Karpas-422 (cell line): ENCODE data around the gene CTXN1. TPM values are rescaled to one million over a fixed set of nuclear protein-coding genes. Genes with fewer than 3 reads are reported as not detected.
A peak's percentile ranks its signal among the peaks of the same experiment; 100 is the strongest.
"Not testable (repeated sequence)": the region's sequence is repeated elsewhere in the genome, so short reads cannot be mapped to it uniquely, and the experiment has no call there.

Experiments
- DNase-seq: peaks from one replicate; pipeline ENCODE4 v3.0.0-alpha.2; 2015
- H2AFZ ChIP-seq: fragments of 200-600 bp; sonication (generic); 2 replicates; pipeline ENCODE4 v1.6.1; 2014; ENCODE audit warnings: antibody characterized with exemption, low read length, mixed read lengths
- H3K27ac ChIP-seq: fragments of 200-600 bp; sonication (generic); 2 replicates; pipeline ENCODE4 v1.5.1; 2014; ENCODE audit warnings: mild to moderate bottlenecking, low read length, moderate library complexity
- H3K27me3 ChIP-seq: fragments of 200-600 bp; sonication (generic); 2 replicates; pipeline ENCODE4 v1.6.1; 2014; ENCODE audit warnings: low read length, mixed read lengths
- H3K36me3 ChIP-seq: fragments of 200-600 bp; sonication (generic); 2 replicates; pipeline ENCODE4 v1.6.1; 2014; ENCODE audit warnings: low read length, mixed read lengths; ENCODE audit not compliant: insufficient read depth
- H3K4me1 ChIP-seq: fragments of 200-600 bp; sonication (generic); 2 replicates; pipeline ENCODE4 v1.6.1; 2014; ENCODE audit warnings: mild to moderate bottlenecking, low read length, mixed read lengths
- H3K4me2 ChIP-seq: fragments of 200-600 bp; sonication (generic); 2 replicates; pipeline ENCODE4 v1.6.1; 2014; ENCODE audit warnings: low read length, low read depth, mild to moderate bottlenecking; ENCODE audit not compliant: poor library complexity, severe bottlenecking
- H3K4me3 ChIP-seq: fragments of 200-600 bp; sonication (generic); 2 replicates; pipeline ENCODE4 v1.5.1; 2014; ENCODE audit warnings: mild to moderate bottlenecking, antibody characterized with exemption, low read length, mixed read lengths
- H3K79me2 ChIP-seq: fragments of 200-600 bp; sonication (generic); 2 replicates; pipeline ENCODE4 v1.6.1; 2014; ENCODE audit warnings: mild to moderate bottlenecking, low read length, mixed read lengths
- H3K9ac ChIP-seq: fragments of 200-600 bp; sonication (generic); 2 replicates; pipeline ENCODE4 v1.6.0; 2014; ENCODE audit warnings: low read length
- H3K9me2 ChIP-seq: fragments of 200-600 bp; sonication (generic), shearing (Covaris generic); replicated peaks from 2 replicates; pipeline ENCODE4 v1.6.0; 2014; ENCODE audit warnings: mild to moderate bottlenecking, low read length, moderate library complexity; ENCODE audit not compliant: insufficient read depth
- H3K9me3 ChIP-seq: fragments of 300-700, 200-600 bp; sonication (generic); 2 replicates; pipeline ENCODE4 v1.6.1; 2014; ENCODE audit warnings: low read length, mixed read lengths
- H4K20me1 ChIP-seq: fragments of 200-600 bp; sonication (generic); 2 replicates; pipeline ENCODE4 v1.6.1; 2014; ENCODE audit warnings: mild to moderate bottlenecking, antibody characterized with exemption, low read length, low read depth; ENCODE audit not compliant: insufficient read depth
- total RNA-seq: library from RNA; depleted of rRNA; stranded (reverse); fragments of >200 nt; shearing (Covaris generic); gene quantifications from 2 replicates; pipeline ENCODE4 v1.2.3, GENCODE V29; 2014; ENCODE audit warnings: low replicate concordance

Gene CTXN1
- total RNA-seq, 1 experiment from 2014 or later = not detected

GRCh38 chr19:7920519-7921301 is 5.2 kb downstream of the CTXN1 start:
- peak overlapping the region; percentile 87 for H3K4me3 ChIP-seq
- H3K79me2 ChIP-seq = no peaks in the 10 kb centered on the region
- H3K36me3 ChIP-seq = 0 out of 2 replicates have a peak, but pooled peaks cover 4% of the 10 kb centered on the region
- H3K9me3 ChIP-seq = no peaks in the 10 kb centered on the region
- peak; percentile 99 for DNase-seq
- peak overlapping the region; percentile 93 for H2AFZ ChIP-seq
- H4K20me1 ChIP-seq = peaks cover 36% of the 10 kb centered on the region; the same call in 1 of the 2 replicates
- peak overlapping the region; percentile 95 for H3K4me2 ChIP-seq
- H3K9ac ChIP-seq = peak overlapping the region; percentile 86
- no peaks in the 10 kb centered on the region for H3K27me3 ChIP-seq
- H3K27ac ChIP-seq = no peak overlapping the region
- no peaks in the 10 kb centered on the region for H3K9me2 ChIP-seq
- H3K4me1 ChIP-seq = peaks cover 58% of the 10 kb centered on the region

DNA sequence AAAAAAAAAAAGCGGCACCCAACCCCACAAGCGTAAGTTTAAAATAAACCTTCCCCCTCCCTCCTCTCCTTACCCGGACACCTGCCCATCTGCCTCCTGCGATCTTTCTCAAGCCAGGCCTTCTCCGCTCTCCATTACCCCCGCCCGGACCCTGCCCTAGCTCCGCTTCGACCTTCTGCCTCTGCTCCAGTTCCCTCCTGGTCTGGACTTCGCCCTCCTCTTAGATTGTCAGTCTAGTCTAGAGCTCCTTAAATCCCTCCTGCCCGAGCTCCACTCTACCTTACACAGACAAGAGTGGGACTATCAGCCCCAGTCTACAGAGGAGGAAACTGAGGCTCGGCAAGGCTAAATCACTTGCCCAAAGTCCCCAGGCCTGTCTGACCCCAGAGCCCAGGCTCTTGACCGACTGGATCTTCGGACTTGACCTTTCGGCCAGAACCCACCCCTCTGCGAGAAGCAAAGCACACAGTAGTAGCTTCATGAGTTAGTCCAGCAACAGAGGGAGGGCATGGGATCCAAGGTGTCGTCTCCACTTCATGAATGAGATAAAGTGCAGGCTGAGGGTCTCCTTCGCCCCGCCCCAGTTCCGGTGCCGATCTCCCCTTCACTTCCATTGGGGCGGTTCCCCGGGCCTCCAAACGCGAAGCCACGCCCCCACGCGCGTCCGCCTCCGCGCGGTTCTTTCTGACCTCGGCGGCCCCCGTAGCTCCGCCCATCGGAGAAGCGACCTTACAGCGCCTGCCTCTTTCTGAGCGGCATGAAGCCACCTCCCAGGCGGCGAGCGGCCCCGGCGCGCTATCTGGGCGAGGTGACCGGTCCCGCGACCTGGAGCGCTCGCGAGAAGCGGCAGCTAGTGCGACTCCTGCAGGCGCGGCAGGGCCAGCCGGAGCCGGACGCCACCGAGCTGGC is 6.1 kb downstream of the CTXN1 start, which contains the start of gene SNAPC2:
Gene SNAPC2, plus strand, starts transcription at position 729 of the 909 bp plus-strand sequence. Its CDS starts 29 bp downstream, at position 758.
- Histone ChIP-seq H3K79me2 (no peaks in the 10 kb centered on the region), H3K4me2 (peak within 1 kb of the TSS; percentile 95), H3K27me3 (no peaks in the 10 kb centered on the region), H3K27ac (no peak within 1 kb of the TSS), H3K9me2 (no peaks in the 10 kb centered on the region), H4K20me1 (peaks cover 36% of the 10 kb centered on the region; the same call in 1 of the 2 replicates), H3K4me3 (peak within 1 kb of the TSS; percentile 87), H2AFZ (peak within 1 kb of the TSS; percentile 93), H3K4me1 (peaks cover 56% of the 10 kb centered on the region), H3K36me3 (0 out of 2 replicates have a peak, but pooled peaks cover 4% of the 10 kb centered on the region), H3K9me3 (no peaks in the 10 kb centered on the region), H3K9ac (peak within 1 kb of the TSS; percentile 86)
- DNase-seq = peak; percentile 96

DNA sequence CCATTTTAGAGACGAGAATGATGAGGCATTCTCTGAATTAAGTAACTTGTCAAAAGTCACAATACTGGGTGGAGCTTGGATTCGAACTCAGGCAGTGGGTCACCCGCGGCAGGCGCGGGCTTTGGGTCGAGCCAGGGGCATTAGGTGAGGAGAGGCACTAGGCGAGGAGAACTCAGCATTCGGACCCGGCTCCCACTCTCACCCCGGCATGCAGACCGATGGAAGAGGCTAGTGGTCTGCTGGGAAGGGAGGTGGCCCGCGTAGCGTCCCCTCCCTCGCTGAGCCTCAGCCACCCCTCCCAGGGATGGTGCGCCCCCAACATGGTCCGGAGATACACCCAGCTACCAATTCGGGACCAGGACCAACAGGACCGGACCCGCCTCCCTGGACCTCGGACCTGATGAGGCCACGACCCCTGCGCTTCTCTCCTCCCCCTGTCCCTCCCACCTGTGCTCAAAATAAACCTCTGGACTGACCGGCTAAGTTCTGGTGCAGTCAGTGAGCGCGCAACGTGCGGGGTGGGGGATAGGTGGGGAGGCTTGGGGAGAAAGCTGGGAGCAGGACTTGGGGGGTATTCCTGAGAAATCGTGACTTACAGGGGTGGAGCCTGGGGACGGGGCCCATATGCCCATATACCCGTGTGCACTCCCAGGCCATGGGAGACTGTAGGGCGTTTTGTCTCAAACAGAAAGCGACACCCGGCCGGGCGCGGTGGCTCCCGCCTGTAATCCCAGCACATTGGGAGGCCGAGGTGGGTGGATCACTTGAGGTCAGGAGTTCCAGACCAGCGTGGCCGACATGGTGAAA is 7.1 kb downstream of the CTXN1 start:
- no peak for DNase-seq
- no peaks in the 10 kb centered on the region for H3K27me3 ChIP-seq
- H2AFZ ChIP-seq = no peak overlapping the region
- no peak overlapping the region for H3K4me2 ChIP-seq
- no peak overlapping the region for H3K4me3 ChIP-seq
- H4K20me1 ChIP-seq = peaks cover 26% of the 10 kb centered on the region; the same call in 1 of the 2 replicates
- no peaks in the 10 kb centered on the region for H3K79me2 ChIP-seq
- 0 out of 2 replicates have a peak, but pooled peaks cover 4% of the 10 kb centered on the region for H3K36me3 ChIP-seq
- peaks cover 51% of the 10 kb centered on the region for H3K4me1 ChIP-seq
- H3K9me2 ChIP-seq = no peaks in the 10 kb centered on the region
- H3K9ac ChIP-seq = no peak overlapping the region
- no peaks in the 10 kb centered on the region for H3K9me3 ChIP-seq
- no peak overlapping the region for H3K27ac ChIP-seq

DNA sequence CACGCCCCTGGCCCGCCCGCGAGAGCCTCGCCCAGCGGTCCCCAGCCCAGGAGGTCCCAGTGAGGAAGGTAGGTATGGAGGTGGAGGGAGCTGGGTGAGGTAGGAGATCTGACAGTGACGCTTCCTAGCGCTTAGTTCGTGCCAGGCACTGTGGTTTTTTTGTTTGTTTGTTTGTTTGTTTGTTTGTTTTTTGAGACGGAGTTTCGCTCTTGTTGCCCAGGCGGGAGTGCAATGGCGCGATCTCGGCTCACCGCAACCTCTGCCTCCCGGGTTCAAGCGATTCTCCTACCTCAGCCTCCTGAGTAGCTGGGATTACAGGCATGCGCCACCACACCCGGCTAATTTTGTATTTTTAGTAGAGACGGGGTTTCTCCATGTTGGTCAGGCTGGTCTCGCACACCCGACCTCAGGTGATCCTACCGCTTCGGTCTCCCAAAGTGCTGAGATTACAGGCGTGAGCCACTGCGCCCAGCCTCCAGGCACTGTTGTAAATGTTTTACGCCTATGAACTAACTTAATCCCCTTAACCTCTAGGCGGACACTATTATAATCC is 7.8 kb downstream of the CTXN1 start:
- H3K9me3 ChIP-seq, DNase-seq, H3K27me3 ChIP-seq, H3K4me2 ChIP-seq, H3K79me2 ChIP-seq, H2AFZ ChIP-seq, H3K36me3 ChIP-seq, H3K4me3 ChIP-seq, H3K9ac ChIP-seq, H3K27ac ChIP-seq, H3K9me2 ChIP-seq: not testable (repeated sequence)
- peaks cover 44% of the 10 kb centered on the region for H3K4me1 ChIP-seq
- H4K20me1 ChIP-seq = peaks cover 19% of the 10 kb centered on the region; the same call in 1 of the 2 replicates

DNA sequence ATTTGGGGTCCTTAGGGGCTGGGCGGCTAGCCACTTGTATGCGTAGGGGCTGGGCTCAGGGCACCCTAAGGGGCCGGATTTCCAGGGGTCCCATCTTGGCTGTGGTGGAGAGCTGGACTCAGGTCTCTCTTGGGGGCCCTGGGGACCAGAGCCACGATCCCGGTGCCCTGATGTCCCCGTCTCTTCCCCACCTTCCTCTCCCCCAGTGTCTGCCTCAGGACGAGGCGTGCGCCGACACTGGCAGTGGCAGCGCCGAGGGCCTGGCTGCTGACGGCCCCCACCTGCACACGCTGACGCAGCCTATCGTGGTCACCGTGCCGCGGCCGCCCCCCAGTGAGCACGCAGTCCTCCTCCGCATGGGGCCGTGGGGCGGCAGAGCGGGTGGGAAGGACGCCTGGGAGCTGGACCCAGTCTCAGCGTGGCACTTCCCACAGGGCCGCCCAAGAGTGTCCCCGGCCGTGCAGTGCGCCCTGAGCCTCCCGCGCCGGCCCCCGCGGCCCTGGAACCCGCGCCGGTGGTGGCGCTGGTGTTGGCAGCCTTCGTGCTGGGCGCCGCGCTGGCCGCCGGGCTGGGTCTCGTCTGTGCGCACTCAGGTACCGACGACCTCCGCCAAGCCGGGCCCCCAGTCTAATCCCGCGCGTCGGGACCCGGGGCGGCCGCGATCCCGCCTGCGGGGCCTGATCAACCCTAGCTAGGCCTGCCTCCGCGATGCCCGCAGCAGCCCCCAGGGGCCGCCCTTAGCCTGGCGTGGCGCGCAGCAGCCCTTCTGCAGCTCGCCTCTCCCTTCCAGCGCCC is 8.5 kb downstream of the CTXN1 start:
- Histone ChIP-seq H2AFZ (no peak overlapping the region), H3K4me3 (peak overlapping the region; percentile 57; the same call in 1 of the 2 replicates), H3K4me1 (peaks cover 41% of the 10 kb centered on the region), H3K9me3 (no peaks in the 10 kb centered on the region), H3K9ac (peak overlapping the region; percentile 65), H3K9me2 (no peaks in the 10 kb centered on the region), H3K4me2 (peak overlapping the region; percentile 62), H3K36me3 (0 out of 2 replicates have a peak, but pooled peaks cover 2% of the 10 kb centered on the region), H3K27ac (no peak overlapping the region), H4K20me1 (peaks cover 16% of the 10 kb centered on the region; the same call in 1 of the 2 replicates), H3K79me2 (no peaks in the 10 kb centered on the region), H3K27me3 (no peaks in the 10 kb centered on the region)
- DNase-seq = peak; percentile 74

DNA sequence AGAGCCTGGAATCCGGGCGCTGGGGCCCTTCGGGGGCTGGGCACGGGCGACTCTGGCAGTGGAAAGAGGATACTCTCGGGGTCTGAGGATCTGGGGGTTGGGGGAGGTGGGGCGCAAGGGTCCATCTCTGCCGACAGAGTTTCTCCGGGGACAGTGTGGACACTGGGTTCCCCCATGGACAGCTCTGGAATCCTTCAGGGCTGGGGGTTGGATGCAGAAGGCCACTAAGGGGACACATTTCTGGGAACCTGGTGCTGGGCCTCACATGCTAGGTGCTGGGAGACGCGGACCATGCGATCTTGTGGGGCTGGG is 9.0 kb downstream of the CTXN1 start:
- Histone ChIP-seq H3K36me3 (no peaks in the 10 kb centered on the region), H3K9ac (peak overlapping the region; percentile 65), H3K9me2 (no peaks in the 10 kb centered on the region), H2AFZ (no peak overlapping the region; the same call in 1 of the 2 replicates), H3K27me3 (no peaks in the 10 kb centered on the region), H3K27ac (no peak overlapping the region), H3K9me3 (no peaks in the 10 kb centered on the region), H3K4me1 (peaks cover 41% of the 10 kb centered on the region), H3K79me2 (no peaks in the 10 kb centered on the region), H3K4me3 (peak overlapping the region; percentile 57; the same call in 1 of the 2 replicates), H4K20me1 (peaks cover 10% of the 10 kb centered on the region; the same call in 1 of the 2 replicates), H3K4me2 (peak overlapping the region; percentile 62)
- DNase-seq = no peak
